ENCODE data around the gene HPS5. TPM values are rescaled to one million over a fixed set of nuclear protein-coding genes. Genes with fewer than 3 reads are reported as not detected.
"Not testable (repeated sequence)": the region's sequence is repeated elsewhere in the genome, so short reads cannot be mapped to it uniquely, and the experiment has no call there.

HPS5 gene
- total and polyA plus RNA-seq, 2 of the 4 experiments (the other 2 are of a cell fraction), result 7.9 to 28.3 TPM

DNA sequence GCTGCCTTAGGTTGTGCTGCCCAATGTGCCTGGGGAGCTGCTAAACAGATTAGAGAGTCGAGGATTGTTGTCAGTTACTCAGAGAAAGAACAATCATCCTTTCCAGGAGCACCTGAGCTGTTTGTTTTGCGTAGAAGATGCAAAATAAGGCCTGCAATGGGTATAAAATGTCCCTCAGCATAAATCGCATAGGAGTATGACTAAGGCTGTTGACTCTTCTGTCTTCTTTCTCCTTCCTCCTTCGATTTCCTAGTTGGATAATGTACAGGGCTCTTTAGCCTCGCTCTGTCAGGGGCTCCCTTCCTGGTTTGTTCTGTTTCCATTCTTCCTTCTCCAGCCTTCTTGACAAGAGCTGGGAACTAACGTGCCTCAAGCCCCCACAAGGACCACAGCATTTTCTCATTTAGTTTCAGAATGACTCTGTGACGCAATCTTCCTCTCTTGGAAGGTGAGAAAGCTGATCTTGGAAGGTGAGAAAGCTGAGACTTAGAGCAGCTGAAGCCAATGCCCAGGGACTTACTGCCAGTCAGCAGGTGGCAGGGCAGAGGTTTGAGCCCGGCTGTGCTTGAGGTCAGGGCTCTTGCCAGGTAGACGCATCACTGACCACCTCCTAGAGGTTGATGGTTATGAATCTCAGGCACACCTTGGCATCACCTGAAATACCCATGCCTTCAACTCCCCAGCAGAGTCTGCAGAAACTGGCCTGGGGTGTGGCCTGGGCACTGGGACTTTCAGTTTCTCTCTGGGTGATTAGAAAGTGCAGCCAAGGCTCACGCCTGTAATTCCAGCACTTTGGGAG, 54.4 kb downstream of the HPS5 start:
- dilution Hi-C loops (cut with HindIII; ENCODE audit: low sequenced_read_pairs, unreplicated experiment); H2BK20ac ChIP-seq (ENCODE audit: low read depth, low read length); H3K27me3 ChIP-seq (ENCODE audit: control insufficient read depth, insufficient read depth, low read length); H3K56ac ChIP-seq (ENCODE audit: extremely low read depth, insufficient read depth, low read length); H3K14ac ChIP-seq (replicated peaks; ENCODE audit: low read depth, low read length); H3K23ac ChIP-seq (ENCODE audit: low read depth, low read length); H4K5ac ChIP-seq (ENCODE audit: low read depth, low read length); CTCF ChIA-PET; H2BK5ac ChIP-seq (ENCODE audit: low read depth, low read length, poor library complexity, severe bottlenecking); H2AFZ ChIP-seq (replicated peaks; ENCODE audit: low read length, poor library complexity); POLR2A ChIA-PET (ENCODE audit: unreplicated experiment); H2AK5ac ChIP-seq (ENCODE audit: low read depth, low read length); H3K4me1 ChIP-seq (ENCODE audit: control insufficient read depth, insufficient read depth, low read length); DNase-seq; BruUV-seq (replicated peaks); H3K9ac ChIP-seq (ENCODE audit: low read depth, low read length); H3K4me2 ChIP-seq (ENCODE audit: low read depth, low read length); H4K91ac ChIP-seq (ENCODE audit: insufficient read depth, low read depth, low read length); H3K36me3 ChIP-seq (ENCODE audit: control insufficient read depth, insufficient read depth, low read length); in situ Hi-C loops (cut with MboI; ENCODE audit: low sequenced_read_pairs); H3K27ac ChIP-seq (ENCODE audit: insufficient read depth, low read length); H2BK120ac ChIP-seq (ENCODE audit: low read depth, low read length); intact Hi-C loops (cut with micrococcal nuclease); H3K4me3 ChIP-seq (ENCODE audit: insufficient read depth, low read depth, low read length); H4K8ac ChIP-seq (ENCODE audit: low read depth in 2 of 2, low read length in 2 of 2); H3K9me1 ChIP-seq (ENCODE audit: insufficient read depth, low read length); H2AK9ac ChIP-seq (replicated peaks; ENCODE audit: low read depth, low read length, poor library complexity); H3K18ac ChIP-seq (ENCODE audit: low read depth, low read length); H3K79me1 ChIP-seq (ENCODE audit: low read depth in 1 of 2, low read length in 2 of 2); H4K20me1 ChIP-seq (ENCODE audit: insufficient read depth, low read length); ATAC-seq (ENCODE audit: low read depth); H3K9me3 ChIP-seq (ENCODE audit: control insufficient read depth, insufficient read depth, low read length); H3K4ac ChIP-seq (ENCODE audit: low read depth, low read length); H2BK15ac ChIP-seq (ENCODE audit: low read depth, low read length): not testable (repeated sequence)
- no CpG with 5 or more reads among the region's 10 CpGs for WGBS, 2 experiments (ENCODE audit: extremely low coverage in 2 of 2, insufficient read length in 1 of 2)
- TF ChIP-seq CEBPB (IDR thresholded peaks at IDR 0.05; ENCODE audit: low read depth, low read length), result peak; percentile 33; the same call in 1 of the 2 replicates
